HG03378 (cell line): ENCODE measurements around the gene DDX46.
A peak's percentile ranks its signal among the peaks of the same experiment; 100 is the strongest.
"Not testable (repeated sequence)": the region's sequence is repeated elsewhere in the genome, so short reads cannot be mapped to it uniquely, and the experiment has no call there.

Source experiments
- ATAC-seq: cut with Tn5 transposase; IDR thresholded peaks from one replicate; pipeline ENCODE4 v1.9.1; 2021; ENCODE audit warnings: mild to moderate bottlenecking, moderate library complexity; ENCODE audit not compliant: unreplicated experiment

The DDX46 gene

DNA sequence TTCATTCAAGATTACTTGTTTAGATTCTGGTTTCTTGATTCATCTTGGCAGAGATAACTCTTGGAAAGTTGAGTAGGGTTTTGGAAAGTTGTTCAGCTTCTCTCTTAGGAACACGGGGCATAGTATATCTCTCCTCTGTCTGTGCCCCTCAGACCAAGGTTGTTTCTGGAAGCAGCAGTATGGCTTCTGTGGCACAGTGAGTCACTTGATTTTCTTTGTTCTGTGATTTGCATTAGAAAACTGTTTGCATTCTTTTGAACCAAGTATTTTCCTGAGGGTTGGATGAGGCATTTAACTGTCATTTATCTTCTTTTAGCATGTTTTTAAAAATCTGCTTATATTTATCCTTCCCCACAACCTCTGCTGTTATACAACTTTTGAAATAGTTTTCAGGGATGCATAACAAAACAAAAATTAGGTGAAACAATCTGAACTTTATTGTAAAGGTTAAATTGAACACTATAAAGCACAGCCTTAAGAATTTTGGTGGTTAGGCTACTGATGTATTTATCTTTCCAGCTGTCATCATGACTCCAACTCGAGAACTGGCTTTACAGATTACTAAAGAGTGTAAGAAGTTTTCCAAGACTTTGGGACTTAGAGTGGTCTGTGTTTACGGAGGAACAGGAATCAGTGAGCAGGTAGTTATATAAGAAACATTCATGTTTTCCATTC lies 26.5 kb downstream of the DDX46 start:
- ATAC-seq, result no peak

DNA sequence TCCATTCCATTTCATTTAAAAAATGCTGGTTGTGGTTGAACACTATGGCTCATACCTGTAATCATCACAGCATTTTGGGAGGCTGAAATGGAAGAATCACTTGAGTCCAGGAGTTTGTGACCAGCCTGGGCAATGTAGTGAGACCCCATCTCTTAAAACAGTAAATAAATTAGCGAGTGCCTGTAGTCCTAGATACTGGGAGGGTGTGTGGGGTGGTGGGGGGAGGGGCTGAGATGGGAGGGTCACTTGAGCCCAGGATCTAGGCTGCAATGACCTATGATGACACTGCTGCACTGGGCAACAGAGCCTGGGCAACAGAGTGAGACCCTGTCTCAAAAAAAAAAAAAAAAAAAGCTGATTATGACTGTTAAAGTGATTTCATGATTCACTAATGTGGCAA lies 29.1 kb downstream of the DDX46 start:
- no peak for ATAC-seq

DNA sequence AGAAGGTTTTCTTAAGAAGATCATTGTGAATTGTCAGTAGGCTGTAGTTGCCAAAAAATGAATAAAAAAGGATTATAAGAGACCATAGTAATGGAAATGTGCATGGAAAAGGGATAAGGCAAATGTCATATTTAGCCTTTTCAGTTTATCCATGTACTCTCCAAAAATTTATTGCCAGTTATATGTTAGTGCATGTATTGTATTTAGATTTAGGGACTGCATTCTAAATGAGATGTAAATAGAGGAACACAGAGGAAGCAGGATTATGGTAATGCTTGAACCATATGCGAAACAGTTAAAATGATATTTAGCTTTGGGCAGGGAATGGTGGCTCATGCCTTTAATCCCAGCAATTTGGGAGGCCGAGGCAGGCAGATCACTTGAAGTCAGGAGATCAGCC lies 33.0 kb downstream of the DDX46 start:
- ATAC-seq, result no peak

DNA sequence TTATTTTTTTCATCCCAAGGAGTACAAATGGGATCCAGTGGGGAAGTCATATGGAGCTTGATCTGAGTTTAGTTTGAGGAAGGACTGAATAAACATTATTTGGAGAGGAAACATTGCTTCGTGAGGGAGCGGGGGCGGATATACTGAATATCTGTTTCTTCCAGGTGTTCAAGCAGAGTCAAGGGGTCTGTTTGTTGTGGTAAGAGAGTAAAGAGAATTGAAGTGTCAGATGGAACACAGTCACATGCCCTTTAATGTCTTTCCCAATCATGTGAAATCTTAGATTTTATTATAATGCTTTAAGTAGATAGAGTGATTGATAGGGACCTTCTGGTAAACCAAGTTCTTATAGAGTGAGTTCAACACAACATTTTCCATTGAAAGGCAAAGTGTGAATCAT lies 33.7 kb downstream of the DDX46 start:
- ATAC-seq, result no peak

DNA sequence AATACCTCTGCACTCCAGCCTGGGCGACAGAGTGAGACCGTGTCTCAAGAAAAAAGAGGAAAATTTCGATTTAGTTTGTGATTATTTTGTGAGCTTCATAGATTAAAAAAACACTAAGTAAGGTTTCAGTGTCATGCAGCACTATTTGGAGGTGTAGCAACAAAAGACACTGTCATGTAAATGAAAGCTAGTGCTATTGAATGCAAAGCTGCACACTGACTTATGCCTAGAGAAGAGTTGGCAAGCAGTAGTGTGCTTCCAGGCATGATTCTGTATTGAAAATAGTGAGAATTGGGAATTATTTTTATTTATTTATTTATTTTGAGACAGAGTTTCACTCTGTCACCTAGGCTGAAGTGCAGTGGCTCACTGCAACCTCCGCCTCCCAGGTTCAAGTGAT lies 34.5 kb downstream of the DDX46 start:
- no peak for ATAC-seq

DNA sequence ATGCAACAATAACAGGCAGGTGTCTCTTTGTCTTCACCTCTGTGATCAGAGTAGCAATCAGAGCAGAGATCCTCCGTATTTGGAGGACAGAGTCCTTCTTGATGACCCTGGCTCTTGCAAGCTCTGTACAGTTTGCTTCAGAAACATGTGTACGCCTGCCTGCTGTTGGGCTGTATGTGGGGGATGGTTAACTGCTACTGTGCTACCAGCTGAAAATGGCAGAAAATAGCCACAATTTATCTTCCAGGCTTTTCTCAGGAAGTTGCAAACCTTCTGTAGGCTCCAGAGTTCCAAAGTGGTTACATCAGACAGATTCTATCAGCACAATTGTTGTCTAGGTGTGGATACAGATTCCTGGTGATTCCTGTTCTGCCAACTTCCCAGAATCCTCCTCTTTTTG lies 35.5 kb downstream of the DDX46 start:
- no peak for ATAC-seq

DNA sequence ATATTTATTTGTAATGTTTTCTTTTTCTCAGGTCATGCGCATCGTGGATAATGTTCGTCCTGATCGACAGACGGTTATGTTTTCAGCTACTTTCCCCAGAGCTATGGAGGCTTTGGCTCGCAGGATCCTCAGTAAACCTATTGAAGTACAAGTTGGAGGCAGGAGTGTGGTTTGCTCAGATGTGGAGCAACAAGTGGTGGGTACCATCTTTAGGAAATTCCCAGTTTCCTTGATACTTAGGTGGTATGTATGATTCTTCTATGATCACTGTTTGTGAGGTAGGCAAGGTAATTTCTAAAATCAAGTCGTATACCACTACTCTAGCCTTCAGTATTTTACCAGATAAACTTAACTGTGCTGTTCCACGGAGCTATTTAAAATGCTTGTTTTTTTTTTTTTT lies 36.2 kb downstream of the DDX46 start:
- no peak for ATAC-seq

DNA sequence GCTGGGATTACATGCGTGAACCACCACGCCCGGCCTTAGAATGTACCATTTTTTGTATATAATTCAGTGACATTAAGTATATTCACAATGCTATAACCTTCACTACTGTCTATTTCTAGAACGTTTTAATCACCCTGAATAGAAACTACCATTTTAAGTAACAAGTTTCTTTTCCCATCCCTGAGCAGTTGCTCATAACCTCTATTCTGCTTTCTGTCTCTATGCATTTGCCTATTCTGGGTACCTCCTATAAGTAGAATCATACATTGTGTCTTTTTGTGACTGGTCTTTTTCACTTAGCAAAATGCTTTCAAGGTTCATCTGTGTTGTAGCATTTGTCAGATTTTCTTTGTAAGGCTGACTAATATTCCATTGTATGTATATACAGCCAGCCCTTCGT lies 39.9 kb downstream of the DDX46 start:
- ATAC-seq, result no peak

DNA sequence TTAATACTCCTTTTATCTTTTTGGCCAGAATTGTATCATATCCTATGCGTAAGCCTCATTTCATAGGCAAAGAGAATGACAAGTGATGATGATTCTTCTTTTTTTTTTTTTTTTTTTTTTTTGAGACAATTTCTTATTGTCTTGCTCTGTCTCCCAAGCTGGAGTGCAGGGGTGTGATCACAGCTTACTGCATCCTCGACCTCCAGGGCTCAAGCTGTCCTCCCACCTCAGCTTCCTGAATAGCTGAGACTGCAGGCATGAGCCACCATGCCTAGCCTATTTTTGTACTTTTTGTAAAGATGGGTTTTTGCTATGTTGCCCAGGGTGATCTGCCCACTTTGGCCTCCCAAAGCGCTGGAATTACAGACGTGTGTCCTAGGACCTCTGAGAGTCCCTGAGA lies 45.2 kb downstream of the DDX46 start:
- ATAC-seq, result no peak

DNA sequence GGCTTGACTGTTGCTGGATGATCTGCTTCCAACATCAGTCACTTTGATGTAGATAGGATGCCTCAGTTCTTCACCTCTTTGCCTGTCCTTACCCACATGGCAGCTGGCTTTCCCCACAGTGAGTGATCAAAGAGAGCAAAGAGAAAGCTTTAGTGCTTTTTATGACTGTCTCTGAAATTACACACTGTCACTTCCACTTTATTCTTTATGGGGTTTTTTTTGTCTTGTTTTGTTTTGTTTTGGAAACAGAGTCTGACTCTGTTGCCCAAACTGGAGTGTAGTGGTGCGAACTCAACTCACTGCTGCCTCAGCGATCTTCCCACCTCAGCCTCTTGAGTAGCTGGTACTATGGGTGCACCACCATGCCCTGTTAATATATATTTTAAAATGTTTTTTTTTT lies 54.8 kb downstream of the DDX46 start:
- ATAC-seq, result no peak

DNA sequence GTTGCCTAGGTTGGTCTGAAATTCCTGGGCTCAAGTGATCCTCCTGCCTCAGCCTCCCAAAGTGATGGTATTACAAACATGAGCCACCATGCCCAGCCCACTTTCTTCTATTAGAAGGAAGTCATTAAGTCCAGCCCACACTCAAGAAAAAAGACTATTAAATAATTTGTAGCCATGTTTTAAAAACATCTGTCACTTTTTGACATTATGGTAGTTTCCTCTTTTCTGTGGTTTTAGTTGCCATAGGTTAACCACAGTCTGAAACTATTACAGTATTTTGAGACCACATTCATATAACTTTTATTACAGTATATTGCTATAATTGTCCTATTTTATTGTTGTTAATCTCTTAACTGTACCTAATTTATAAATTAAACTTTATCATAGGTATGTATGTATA lies 55.2 kb downstream of the DDX46 start:
- ATAC-seq, result no peak

DNA sequence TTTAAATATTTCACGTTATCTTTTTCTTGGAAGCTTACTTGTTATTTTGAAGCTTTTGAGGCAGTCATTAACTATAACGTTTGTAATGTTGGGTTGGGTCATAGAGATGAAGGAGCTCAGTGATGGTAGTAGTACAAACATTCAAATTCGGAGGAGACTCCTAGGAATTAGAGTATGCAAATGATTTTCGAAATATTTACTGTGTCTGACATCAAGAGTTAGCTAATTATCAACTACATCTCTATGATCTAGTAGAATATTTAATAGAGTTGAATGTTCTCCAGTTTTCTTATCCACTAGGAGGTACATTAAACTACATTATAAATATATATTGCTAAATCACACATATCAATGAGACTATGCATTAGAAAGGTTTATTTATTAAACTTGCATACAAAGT lies 58.4 kb downstream of the DDX46 start:
- ATAC-seq, result no peak

DNA sequence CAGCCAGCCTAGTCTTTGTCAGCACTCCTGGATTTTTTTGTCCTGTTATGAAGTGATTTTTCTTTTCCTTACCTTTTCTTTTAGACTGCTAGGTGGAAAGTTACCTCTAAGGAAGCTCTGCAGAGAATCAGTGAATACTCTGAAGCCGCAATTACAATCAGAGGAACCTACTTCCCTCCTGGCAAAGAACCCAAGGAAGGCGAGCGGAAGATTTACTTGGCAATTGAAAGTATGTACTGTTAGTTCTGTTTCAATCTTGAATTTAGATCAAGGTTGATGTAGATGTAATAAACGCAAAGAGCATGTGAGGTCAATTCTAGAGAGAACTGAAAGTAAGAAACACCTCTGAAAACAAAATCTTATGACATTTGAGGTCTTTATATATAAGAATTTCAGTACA lies 60.2 kb downstream of the DDX46 start:
- no peak for ATAC-seq

DNA sequence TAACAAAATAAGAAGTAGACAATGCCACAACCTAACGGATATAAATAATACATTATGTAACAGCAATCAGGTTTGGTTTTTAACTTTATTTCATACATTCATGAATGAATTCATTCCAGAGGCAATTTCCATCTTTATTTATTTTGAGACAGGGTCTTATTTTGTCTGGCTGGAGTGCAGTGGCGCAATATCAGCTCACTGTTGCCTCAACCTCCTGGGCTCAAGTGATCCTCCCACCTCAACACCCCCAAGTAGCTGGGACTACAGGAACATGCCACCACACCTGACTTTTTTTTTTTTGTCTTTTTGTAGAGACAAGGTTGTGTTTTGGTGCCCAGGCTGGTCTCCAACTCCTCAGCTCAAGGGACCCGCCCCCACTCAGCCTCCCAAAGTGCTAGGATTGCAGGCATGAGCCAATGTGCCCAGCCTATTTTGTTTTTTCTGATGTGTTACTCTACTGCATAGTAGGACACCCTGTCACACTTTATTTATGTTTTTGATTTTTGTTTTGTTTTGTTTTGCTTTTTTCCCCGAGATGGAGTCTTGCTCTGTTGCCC lies 60.9 kb downstream of the DDX46 start:
- ATAC-seq, result no peak

DNA sequence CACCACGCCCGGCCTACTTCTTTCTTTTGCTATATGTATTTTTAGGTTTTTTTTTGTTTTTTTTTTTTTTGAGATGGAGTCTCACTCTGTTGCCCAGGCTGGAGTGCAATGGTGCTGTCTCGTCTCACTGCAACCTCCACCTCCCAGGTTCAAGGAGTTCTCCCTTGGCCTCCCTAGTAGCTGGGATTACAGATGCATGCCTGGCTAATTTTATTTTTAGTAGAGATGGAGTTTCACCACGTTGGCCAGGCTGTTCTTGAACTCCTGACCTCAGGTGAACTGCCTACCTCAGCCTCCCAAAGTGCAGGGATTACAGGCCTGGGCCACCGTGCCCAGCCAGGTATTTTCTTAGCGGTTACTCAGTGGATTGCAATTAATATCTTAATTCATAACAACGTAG lies 63.3 kb downstream of the DDX46 start:
- ATAC-seq, result no peak

DNA sequence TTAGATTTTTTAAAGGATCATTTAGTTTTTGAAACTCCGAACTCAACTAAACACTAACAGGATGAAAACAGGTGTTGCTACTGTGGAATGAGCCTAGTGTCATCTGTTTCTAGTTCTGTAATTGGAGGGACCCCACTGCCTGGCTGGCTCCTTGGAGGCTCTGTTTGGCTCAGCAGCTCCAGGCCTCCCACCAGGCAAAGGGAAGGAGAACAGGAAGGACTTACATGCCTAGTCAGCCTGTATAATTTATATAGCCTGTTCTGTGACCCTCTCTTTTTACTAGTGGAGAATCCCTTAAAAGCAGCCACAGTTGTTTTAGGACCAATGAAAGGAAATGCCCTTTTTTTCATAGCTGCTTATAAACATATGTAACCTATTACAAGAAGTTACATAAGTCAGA lies 66.1 kb downstream of the DDX46 start:
- ATAC-seq, result no peak

DNA sequence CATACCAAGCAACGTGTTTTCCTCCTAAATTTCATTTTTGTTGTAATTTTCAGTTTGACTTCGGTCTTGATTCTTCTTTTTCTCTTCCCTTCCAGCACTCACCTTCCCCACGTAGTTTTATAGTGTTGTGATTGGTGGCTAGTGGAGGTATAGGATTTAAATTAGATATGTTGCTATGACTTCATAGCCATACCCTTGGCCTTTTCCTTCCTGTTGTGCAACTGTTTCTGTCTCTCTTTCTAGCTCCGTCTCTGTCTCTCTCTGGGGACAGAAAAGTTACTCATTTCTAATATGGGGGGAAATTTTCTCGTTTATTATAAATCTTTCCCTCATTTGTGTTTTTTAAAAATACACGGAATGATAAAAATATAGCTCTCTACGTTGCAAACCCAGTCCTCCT lies 66.6 kb downstream of the DDX46 start:
- peak; percentile 49 for ATAC-seq

DNA sequence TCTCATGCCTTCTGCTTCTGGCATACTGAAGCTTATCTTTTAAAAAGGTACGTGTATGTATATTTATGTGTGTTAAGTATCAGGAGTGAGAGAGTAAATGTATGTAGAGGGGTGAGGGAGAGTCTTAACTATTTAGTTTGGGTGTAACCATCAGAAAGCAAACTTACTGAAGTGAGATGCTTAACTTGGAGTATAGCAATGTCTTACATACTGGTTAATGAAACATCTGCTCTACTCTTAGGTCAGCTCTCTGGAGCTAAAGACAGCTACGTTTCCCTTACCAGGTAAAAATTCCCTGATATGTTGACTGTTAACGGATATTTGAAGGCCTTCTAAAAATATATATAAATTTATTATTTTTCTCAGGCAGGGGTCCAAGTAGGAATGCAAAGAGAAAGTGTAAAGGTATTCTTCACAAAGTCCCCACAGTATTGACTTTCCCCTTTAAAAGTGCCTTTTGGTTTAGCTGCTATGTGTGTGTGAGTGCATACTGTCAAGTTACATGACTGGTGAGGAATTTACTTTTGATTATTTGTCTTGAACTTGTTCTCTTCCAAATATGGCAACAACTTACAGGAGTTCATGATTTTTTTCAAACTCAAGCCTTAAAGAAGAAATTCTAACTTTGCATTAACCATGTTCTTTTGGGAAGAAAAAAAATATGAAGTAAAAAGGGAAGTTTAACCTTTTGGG lies 74.9 kb downstream of the DDX46 start:
- ATAC-seq, result no peak

DNA sequence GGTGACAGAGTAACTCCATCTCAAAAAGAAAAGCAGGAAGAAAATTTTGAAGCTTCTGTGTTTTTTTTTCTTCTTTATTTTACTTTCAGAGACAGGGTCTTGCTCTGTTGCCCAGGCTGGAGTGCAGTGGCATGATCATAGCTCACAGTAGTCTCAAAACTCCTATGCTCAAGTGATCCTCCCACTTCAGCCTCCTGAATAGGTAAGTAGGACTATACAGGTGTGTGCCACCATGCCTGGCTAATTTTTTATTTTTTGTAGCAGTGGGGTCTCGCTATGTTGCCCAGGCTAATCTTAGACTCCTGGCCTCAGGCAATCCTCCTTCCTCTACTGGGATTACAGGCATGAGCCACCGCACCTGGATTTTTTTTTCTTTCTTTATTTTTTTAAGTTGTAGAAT lies 77.0 kb downstream of the DDX46 start:
- ATAC-seq, result no peak

DNA sequence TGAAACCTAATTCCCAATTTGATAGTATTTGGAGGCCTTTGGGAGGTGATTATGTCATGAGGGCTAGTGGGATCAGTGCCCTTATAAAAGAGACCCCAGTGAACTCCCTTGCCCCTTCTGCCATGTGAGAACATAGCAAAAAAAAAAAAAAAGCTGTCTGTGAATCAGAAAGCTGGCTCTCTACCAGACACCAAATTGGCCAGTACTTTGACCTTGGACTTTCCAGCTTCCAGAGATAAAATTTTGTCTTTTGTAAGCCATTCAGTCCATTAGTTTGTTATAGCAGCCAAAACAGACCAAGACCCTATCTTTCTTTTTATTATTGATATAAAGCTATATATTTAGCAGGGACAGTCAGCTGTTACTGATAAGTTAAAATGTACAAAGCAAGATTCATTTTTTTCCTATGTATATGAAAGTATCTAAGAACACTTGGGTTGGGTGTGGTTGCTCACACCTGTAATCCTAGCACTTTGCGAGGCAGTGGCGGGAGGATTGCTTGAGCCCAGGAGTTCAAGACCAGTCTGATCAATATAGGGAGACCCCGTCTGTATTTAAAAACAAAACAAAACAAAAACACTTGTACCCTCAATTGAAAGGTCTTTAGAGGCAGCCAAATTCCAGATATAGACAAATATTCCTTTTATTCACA lies 79.1 kb downstream of the DDX46 start:
- no peak for ATAC-seq

DNA sequence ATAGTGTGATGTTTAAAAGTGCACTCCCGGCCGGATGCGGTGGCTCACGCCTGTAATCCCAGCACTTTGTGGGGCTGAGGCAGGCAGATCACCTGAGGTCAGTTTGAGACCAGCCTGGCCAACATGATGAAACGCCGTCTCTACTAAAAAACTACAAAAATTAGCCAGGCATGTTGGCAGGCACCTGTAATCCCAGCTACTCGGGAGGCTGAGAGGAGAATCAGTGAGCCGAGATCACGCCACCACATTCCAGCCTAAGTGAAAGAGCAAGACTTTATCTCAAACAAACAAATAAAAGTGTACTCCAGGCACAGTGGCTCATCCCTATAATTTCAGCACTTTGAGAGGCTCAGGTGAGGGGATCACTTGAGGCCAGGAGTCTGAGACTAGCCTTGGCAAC lies 79.8 kb downstream of the DDX46 start:
- ATAC-seq, result not testable (repeated sequence)

DNA sequence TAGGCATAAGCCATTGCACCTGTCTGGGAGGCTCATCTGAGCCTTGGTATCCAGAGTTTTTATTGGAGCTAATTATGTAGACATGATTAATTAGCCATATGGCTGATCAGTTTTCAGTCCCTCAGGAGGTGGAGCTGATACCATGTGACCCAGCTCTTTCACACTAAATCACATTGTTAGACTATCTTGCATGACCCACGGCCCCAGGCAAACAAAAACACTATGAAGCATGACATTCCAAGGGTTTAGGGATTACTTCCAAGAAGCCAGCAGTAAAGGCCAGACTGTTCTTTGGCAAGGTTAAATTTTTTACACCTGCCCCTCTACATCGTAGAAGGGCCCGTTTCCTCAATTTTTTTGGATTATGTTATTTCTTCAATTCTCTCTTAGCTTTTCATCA lies 82.2 kb downstream of the DDX46 start:
- no peak for ATAC-seq
